Progenitor cell of endocrine pancreas (in vitro differentiated cells): Measurements from ENCODE around the gene ZBTB5. TPM values are rescaled to one million over a fixed set of nuclear protein-coding genes. Genes with fewer than 3 reads are reported as not detected.

Experiments used
- DNase-seq: peaks from one replicate; pipeline ENCODE4 v3.0.0; 2021; ENCODE audit warnings: low spot score; ENCODE audit not compliant: unreplicated experiment
- H3K27ac Mint-ChIP-seq: 2 replicates; pipeline ENCODE4 v1.8.0; 2021; ENCODE audit warnings: mild to moderate bottlenecking, moderate library complexity, mixed read lengths
- H3K27me3 Mint-ChIP-seq: 2 replicates; pipeline ENCODE4 v1.8.0; 2021; ENCODE audit warnings: mixed read lengths
- H3K36me3 Mint-ChIP-seq: 2 replicates; pipeline ENCODE4 v1.8.0; 2022; ENCODE audit warnings: mixed read lengths; ENCODE audit not compliant: insufficient read depth
- H3K4me1 Mint-ChIP-seq: 2 replicates; pipeline ENCODE4 v1.8.0; 2021; ENCODE audit warnings: low read depth, mixed read lengths
- H3K4me3 Mint-ChIP-seq: 2 replicates; pipeline ENCODE4 v1.8.0; 2021; ENCODE audit warnings: low read depth, mild to moderate bottlenecking, moderate library complexity, mixed read lengths
- H3K9me3 Mint-ChIP-seq: 2 replicates; pipeline ENCODE4 v1.8.0; 2021; ENCODE audit warnings: low read depth, mixed read lengths
- CTCF ChIP-seq: fragments of 200-600 bp; sonication (generic); IDR thresholded peaks from one replicate; pipeline ENCODE4 v1.5.0; 2021; ENCODE audit warnings: antibody characterized with exemption, mild to moderate bottlenecking; ENCODE audit not compliant: unreplicated experiment
- total RNA-seq: library from RNA; stranded (reverse); gene quantifications from 2 replicates; pipeline ENCODE4 v1.2.1, GENCODE V29; 2021

ZBTB5 gene
- total RNA-seq, 1 donor from 2014 or later = 21.2 TPM

- TF ChIP-seq CTCF = no peak
- Mint-ChIP-seq H3K4me3 (peak overlapping the region; percentile 92), H3K27ac (peak overlapping the region; percentile 99), H3K36me3 (peaks cover 5% of the 10 kb centered on the region), H3K9me3 (no peaks in the 10 kb centered on the region), H3K27me3 (no peaks in the 10 kb centered on the region), H3K4me1 (peaks cover 14% of the 10 kb centered on the region)
- no peak for DNase-seq
Measured at GRCh38 chr9:37421914-37422288, 43.3 kb downstream of the ZBTB5 start.

GRCh38 chr9:37420271-37421215 is 44.7 kb downstream of the ZBTB5 start:
- Mint-ChIP-seq H3K27me3 (no peaks in the 10 kb centered on the region), H3K27ac (no peak overlapping the region)
- TF ChIP-seq CTCF = no peak

GRCh38 chr9:37419204-37419603 is 46.0 kb downstream of the ZBTB5 start:
- Mint-ChIP-seq H3K9me3 (no peaks in the 10 kb centered on the region), H3K36me3 (no peaks in the 10 kb centered on the region), H3K4me3 (no peak overlapping the region), H3K27me3 (peaks cover 4% of the 10 kb centered on the region), H3K4me1 (peaks cover 19% of the 10 kb centered on the region), H3K27ac (no peak overlapping the region)
- no peak for DNase-seq
- no peak for TF ChIP-seq CTCF

More at GRCh38 chr9:37420271-37421215, 44.7 kb downstream of the ZBTB5 start:
- no peak overlapping the region for H3K4me3 Mint-ChIP-seq
- DNase-seq = no peak
- H3K36me3 Mint-ChIP-seq = no peaks in the 10 kb centered on the region
- no peaks in the 10 kb centered on the region for H3K9me3 Mint-ChIP-seq
- peaks cover 14% of the 10 kb centered on the region for H3K4me1 Mint-ChIP-seq

GRCh38 chr9:37417857-37418618 is 47.2 kb downstream of the ZBTB5 start:
- Mint-ChIP-seq H3K36me3 (no peaks in the 10 kb centered on the region), H3K4me3 (no peak overlapping the region), H3K27ac (no peak overlapping the region), H3K4me1 (peaks cover 12% of the 10 kb centered on the region), H3K9me3 (no peaks in the 10 kb centered on the region), H3K27me3 (peaks cover 8% of the 10 kb centered on the region)
- TF ChIP-seq CTCF = no peak
- DNase-seq = no peak

GRCh38 chr9:37417252-37417803 is 47.9 kb downstream of the ZBTB5 start:
- Mint-ChIP-seq H3K27ac (no peak overlapping the region), H3K27me3 (peaks cover 8% of the 10 kb centered on the region), H3K4me1 (peaks cover 12% of the 10 kb centered on the region), H3K36me3 (no peaks in the 10 kb centered on the region), H3K4me3 (no peak overlapping the region), H3K9me3 (no peaks in the 10 kb centered on the region)
- no peak for TF ChIP-seq CTCF
- DNase-seq = no peak
